Colonic mucosa (tissue), 4 donors: Measurements from ENCODE around the gene C1orf105. TPM values are rescaled to one million over a fixed set of nuclear protein-coding genes. Genes with fewer than 3 reads are reported as not detected.

Source experiments
- DNase-seq: peaks from one replicate; pipeline ENCODE4 v3.0.0-alpha.2; 2020
- H3K27ac ChIP-seq: fragments of 200-600 bp; one replicate; pipeline ENCODE4 v1.8.0; 2021
- H3K27me3 ChIP-seq: fragments of 200-600 bp; one replicate; pipeline ENCODE4 v1.8.0; 2021
- H3K36me3 ChIP-seq: fragments of 200-600 bp; one replicate; pipeline ENCODE4 v1.8.0; 2021
- H3K4me1 ChIP-seq: fragments of 200-600 bp; one replicate; pipeline ENCODE4 v1.8.0; 2021; ENCODE audit warnings: mild to moderate bottlenecking
- H3K4me3 ChIP-seq: fragments of 200-600 bp; one replicate; pipeline ENCODE4 v1.8.0; 2021
- H3K9ac ChIP-seq, 2 donors: one replicate each; pipeline ENCODE4 v1.7.0; 2013; ENCODE audit warnings: control low read depth in 2 of 2, low read depth in 2 of 2, low read length in 2 of 2
- H3K9me3 ChIP-seq: fragments of 200-600 bp; one replicate; pipeline ENCODE4 v1.8.0; 2021
- intact Hi-C: fragments of 100-400 bp; cut with DNase I; formaldehyde crosslinking; loops from one replicate; pipeline ENCODE4 v1.14.1; 2022
- total RNA-seq, 2 donors: library from RNA; stranded (reverse); fragmentation: NEBNext Ultra II Directional in 1 of 2; extraction: Animal tissue kit (Norgen Biotek cat#: 25700) in 1 of 2; gene quantifications; one replicate each; pipeline ENCODE4 v1.2.1, GENCODE V29; 2021
- TF ChIP-seq, protein P1 (sequence below): fragments of 200-600 bp; IDR thresholded peaks from one replicate; pipeline ENCODE4 v1.8.0; 2022; ENCODE audit warnings: antibody characterized with exemption, mild to moderate bottlenecking
- donor health status: healthy.
- donor health status: DM: no; HTN: no; CAD: no.
- donor health status: DM: no; HTN: no; CAD: no.

C1orf105 gene
- total RNA-seq, 2 donors from 2014 or later = not detected

DNA sequence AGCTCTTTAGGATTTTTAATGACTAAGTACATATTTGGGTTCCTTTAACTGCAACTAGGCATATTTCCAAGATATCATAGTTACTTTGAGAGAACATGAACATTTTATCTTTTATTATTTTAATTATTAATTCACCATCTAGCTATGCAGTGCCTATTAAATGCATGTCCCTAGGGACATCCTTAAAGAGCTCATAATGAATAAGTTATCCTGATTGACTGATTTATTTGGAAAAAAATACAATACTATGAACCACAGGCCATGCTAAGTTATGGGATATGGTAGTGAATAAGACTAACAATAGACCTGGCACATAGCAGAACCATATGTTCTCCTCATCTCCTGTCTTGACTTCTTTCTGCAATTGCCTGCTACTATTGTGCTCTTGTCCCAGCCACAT, 16.4 kb upstream of the C1orf105 start:
- H3K36me3 ChIP-seq = no peaks in the 10 kb centered on the region
- H3K4me3 ChIP-seq = no peak overlapping the region
- H3K9me3 ChIP-seq = no peaks in the 10 kb centered on the region
- no peak for DNase-seq
- TF ChIP-seq, protein P1, sequence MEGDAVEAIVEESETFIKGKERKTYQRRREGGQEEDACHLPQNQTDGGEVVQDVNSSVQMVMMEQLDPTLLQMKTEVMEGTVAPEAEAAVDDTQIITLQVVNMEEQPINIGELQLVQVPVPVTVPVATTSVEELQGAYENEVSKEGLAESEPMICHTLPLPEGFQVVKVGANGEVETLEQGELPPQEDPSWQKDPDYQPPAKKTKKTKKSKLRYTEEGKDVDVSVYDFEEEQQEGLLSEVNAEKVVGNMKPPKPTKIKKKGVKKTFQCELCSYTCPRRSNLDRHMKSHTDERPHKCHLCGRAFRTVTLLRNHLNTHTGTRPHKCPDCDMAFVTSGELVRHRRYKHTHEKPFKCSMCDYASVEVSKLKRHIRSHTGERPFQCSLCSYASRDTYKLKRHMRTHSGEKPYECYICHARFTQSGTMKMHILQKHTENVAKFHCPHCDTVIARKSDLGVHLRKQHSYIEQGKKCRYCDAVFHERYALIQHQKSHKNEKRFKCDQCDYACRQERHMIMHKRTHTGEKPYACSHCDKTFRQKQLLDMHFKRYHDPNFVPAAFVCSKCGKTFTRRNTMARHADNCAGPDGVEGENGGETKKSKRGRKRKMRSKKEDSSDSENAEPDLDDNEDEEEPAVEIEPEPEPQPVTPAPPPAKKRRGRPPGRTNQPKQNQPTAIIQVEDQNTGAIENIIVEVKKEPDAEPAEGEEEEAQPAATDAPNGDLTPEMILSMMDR = no peak
- H3K27me3 ChIP-seq = no peaks in the 10 kb centered on the region
- intact Hi-C loops = loop anchor here (10.0 kb wide), 1 partner anchor 399 kb away; no protein-coding TSS in a partner anchor
- no peaks in the 10 kb centered on the region for H3K4me1 ChIP-seq
- H3K9ac ChIP-seq = no peak overlapping the region
- H3K27ac ChIP-seq = no peak overlapping the region

GRCh38 chr1:172405912-172406311, 14.6 kb upstream of the C1orf105 start:
- Histone ChIP-seq H3K9ac (no peak overlapping the region), H3K9me3 (no peaks in the 10 kb centered on the region), H3K27ac (no peak overlapping the region), H3K4me3 (no peak overlapping the region), H3K4me1 (no peaks in the 10 kb centered on the region), H3K36me3 (no peaks in the 10 kb centered on the region), H3K27me3 (no peaks in the 10 kb centered on the region)
- no peak for DNase-seq
- TF ChIP-seq, protein P1 = no peak
- intact Hi-C loops = loop anchor here (10.0 kb wide), 1 partner anchor 401 kb away; no protein-coding TSS in a partner anchor

DNA sequence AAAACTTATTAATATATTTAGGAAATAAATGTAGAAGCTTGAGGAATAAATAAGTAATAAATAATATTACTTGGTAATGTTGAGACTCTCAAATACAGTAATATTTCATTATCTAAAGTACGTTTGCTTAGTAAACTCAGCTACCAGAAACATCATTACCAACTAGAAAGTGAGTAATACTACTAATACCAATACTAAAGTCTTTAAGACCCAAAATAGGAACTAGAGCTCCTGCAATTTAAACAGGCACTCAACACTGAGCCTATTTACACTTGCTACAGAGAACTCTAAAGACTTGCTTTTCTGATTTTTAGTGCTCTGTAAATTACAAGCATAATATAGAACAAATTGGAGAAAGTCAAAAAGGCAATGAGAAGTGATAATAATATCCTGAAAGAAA, 13.5 kb upstream of the C1orf105 start:
- H3K9ac ChIP-seq = no peak overlapping the region
- no peaks in the 10 kb centered on the region for H3K9me3 ChIP-seq
- H3K36me3 ChIP-seq = no peaks in the 10 kb centered on the region
- H3K4me3 ChIP-seq = no peak overlapping the region
- H3K27ac ChIP-seq = no peak overlapping the region
- no peak for DNase-seq
- H3K27me3 ChIP-seq = no peaks in the 10 kb centered on the region
- TF ChIP-seq, protein P1 = no peak
- H3K4me1 ChIP-seq = no peaks in the 10 kb centered on the region
- intact Hi-C loops = loop anchor here (10.0 kb wide), 1 partner anchor 402 kb away; no protein-coding TSS in a partner anchor

DNA sequence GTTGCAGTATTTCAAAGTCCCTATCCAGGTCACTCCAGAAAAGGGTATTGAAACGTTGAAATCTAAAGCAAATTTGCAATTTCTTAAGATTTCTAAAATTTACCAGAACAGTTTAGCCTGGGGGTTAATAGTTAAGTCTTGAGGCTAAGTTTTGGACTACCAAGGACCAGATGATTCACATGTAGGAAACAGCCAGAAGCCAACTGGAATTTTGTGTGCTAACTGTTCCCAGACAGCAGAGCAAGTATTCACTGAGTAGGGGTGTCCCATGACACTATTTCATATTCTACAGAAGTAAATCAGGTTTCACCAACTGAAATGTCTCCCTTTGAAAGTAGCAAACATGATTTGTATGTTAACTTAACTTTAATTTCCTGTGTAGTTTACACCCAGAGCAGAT, 11.5 kb upstream of the C1orf105 start:
- Histone ChIP-seq H3K27ac (no peak overlapping the region), H3K4me3 (no peak overlapping the region), H3K9ac (no peak overlapping the region), H3K4me1 (no peaks in the 10 kb centered on the region), H3K36me3 (no peaks in the 10 kb centered on the region), H3K9me3 (no peaks in the 10 kb centered on the region), H3K27me3 (no peaks in the 10 kb centered on the region)
- DNase-seq = no peak
- intact Hi-C loops = loop anchor here (10.0 kb wide), 1 partner anchor 404 kb away; no protein-coding TSS in a partner anchor
- TF ChIP-seq, protein P1 = no peak

DNA sequence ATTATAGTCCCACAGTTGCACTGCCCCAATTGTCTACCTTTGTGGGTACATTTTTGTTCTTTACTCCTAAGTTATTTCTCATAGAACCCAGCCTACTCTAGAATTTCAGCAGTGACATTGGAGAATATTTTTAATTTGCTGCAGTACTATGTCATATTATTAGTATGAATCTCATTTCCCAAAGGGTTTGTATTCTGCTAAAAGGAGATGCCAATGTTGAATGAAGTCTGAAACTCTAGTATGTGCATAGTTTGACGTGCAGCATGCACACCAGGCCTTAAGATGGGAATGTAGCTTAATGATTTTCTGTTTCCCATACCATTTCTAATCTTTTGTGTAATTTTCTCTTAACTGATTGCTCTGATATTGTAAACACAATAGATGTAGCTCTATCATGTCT, 10.5 kb upstream of the C1orf105 start:
- TF ChIP-seq, protein P1 = no peak
- Histone ChIP-seq H3K9me3 (no peaks in the 10 kb centered on the region), H3K27me3 (no peaks in the 10 kb centered on the region), H3K9ac (no peak overlapping the region), H3K27ac (no peak overlapping the region), H3K4me1 (no peaks in the 10 kb centered on the region), H3K4me3 (no peak overlapping the region), H3K36me3 (no peaks in the 10 kb centered on the region)
- no peak for DNase-seq
- intact Hi-C loops = no loop called here
